ENCODE measurements around the gene RNF151. TPM values are rescaled to one million over a fixed set of nuclear protein-coding genes. Genes with fewer than 3 reads are reported as not detected.
"Not testable (repeated sequence)": the region's sequence is repeated elsewhere in the genome, so short reads cannot be mapped to it uniquely, and the experiment has no call there.

Gene RNF151
- total and polyA plus RNA-seq, 10 of the 15 experiments (the other 5 are each of a cell fraction or from before 2014, with no cell fraction given): 0.17 to 0.56 TPM; not detected in 8

- Histone ChIP-seq H3K27me3 (replicated peaks in 1 of 2; ENCODE audit: control insufficient read depth in 2 of 2, insufficient read depth in 2 of 2, low read length in 1 of 2) (peaks cover 6 to 7% of the 10 kb centered on the region in 2 experiments; a peak in 3 of 4 replicates), H3K79me2 (ENCODE audit: control insufficient read depth, insufficient read depth, low read length) (no peaks in the 10 kb centered on the region), H3K4me3 (no peak overlapping the region), H3K36me3 (ENCODE audit: control insufficient read depth in 2 of 2, insufficient read depth in 2 of 2, low read length in 1 of 2) (no peaks in the 10 kb centered on the region; a peak in 1 of 4 replicates), H3K4me1 (ENCODE audit: control insufficient read depth, insufficient read depth, low read length) (no peaks in the 10 kb centered on the region), H3K9ac (ENCODE audit: control insufficient read depth, insufficient read depth, low read length) (no peak overlapping the region), H3K9me3 (replicated peaks; ENCODE audit: control insufficient read depth, insufficient read depth, low read length) (no peaks in the 10 kb centered on the region), H3K27ac (ENCODE audit: control insufficient read depth, insufficient read depth) (no peak overlapping the region), H4K20me1 (ENCODE audit: control insufficient read depth, insufficient read depth) (no peaks in the 10 kb centered on the region), H3K4me2 (ENCODE audit: control insufficient read depth, insufficient read depth) (no peak overlapping the region), H2AFZ (ENCODE audit: control insufficient read depth, low read depth, low read length) (no peak overlapping the region)
- WGBS (ENCODE audit: insufficient coverage, insufficient replicate concordance, low lambda C conversion rate, missing lambda C conversion rate): 27% methylated on average over 25 of the region's 30 CpGs
- FAIRE-seq (no peak), ATAC-seq (no peak), DNase-seq (ENCODE audit: low read depth, low spot score) (no peak)
- POLR2A ChIA-PET: no interaction called here
- intact Hi-C loops (cut with micrococcal nuclease; ENCODE audit: unreplicated experiment): no loop called here
- SMC1A ChIA-PET (ENCODE audit: uncharacterized antibody, unreplicated experiment): no interaction called here
- no peak for TF ChIP-seq CHD1 (IDR thresholded peaks at IDR 0.05; ENCODE audit: low read depth, low read length)
- no peak for TF ChIP-seq NKRF (conservative IDR thresholded peaks at IDR 0.05)
- no peak for TF ChIP-seq SIX5 (IDR thresholded peaks at IDR 0.05; ENCODE audit: low read depth, low read length, severe bottlenecking)
- TF ChIP-seq SMC3 (IDR thresholded peaks at IDR 0.05; ENCODE audit: borderline replicate concordance, low read length): no peak
- no peak for TF ChIP-seq EP300 (IDR thresholded peaks at IDR 0.05; ENCODE audit: borderline replicate concordance in 1 of 2, control insufficient read depth in 1 of 2, low read depth in 2 of 2, low read length in 2 of 2)
- no peak for TF ChIP-seq FOXM1 (IDR thresholded peaks at IDR 0.05; ENCODE audit: low read depth, low read length)
- CTCF ChIA-PET: no interaction called here
- no TSS peak for BruUV-seq (replicated peaks)
- RAD21 ChIA-PET (ENCODE audit: unreplicated experiment): no interaction called here
- in situ Hi-C loops (cut with MboI): no loop called here
Measured at GRCh38 chr16:1919327-1919998, 47.2 kb upstream of the RNF151 start.

GRCh38 chr16:1920122-1920521, 46.5 kb upstream of the RNF151 start:
- FAIRE-seq; SMC1A ChIA-PET (ENCODE audit: uncharacterized antibody, unreplicated experiment); H2AFZ ChIP-seq (ENCODE audit: control insufficient read depth, low read depth, low read length); ATAC-seq; H4K20me1 ChIP-seq (ENCODE audit: control insufficient read depth, insufficient read depth); in situ Hi-C loops (cut with MboI); H3K4me1 ChIP-seq (ENCODE audit: control insufficient read depth, insufficient read depth, low read length); H3K36me3 ChIP-seq (ENCODE audit: control insufficient read depth in 2 of 2, insufficient read depth in 2 of 2, low read length in 1 of 2); H3K27me3 ChIP-seq (replicated peaks in 1 of 2; ENCODE audit: control insufficient read depth in 2 of 2, insufficient read depth in 2 of 2, low read length in 1 of 2); POLR2A ChIA-PET; H3K9ac ChIP-seq (ENCODE audit: control insufficient read depth, insufficient read depth, low read length); H3K79me2 ChIP-seq (ENCODE audit: control insufficient read depth, insufficient read depth, low read length); H3K9me3 ChIP-seq (replicated peaks; ENCODE audit: control insufficient read depth, insufficient read depth, low read length); BruUV-seq (replicated peaks); H3K4me3 ChIP-seq; DNase-seq (ENCODE audit: low read depth, low spot score); CTCF ChIA-PET; intact Hi-C loops (cut with micrococcal nuclease; ENCODE audit: unreplicated experiment); H3K4me2 ChIP-seq (ENCODE audit: control insufficient read depth, insufficient read depth); H3K27ac ChIP-seq (ENCODE audit: control insufficient read depth, insufficient read depth); RAD21 ChIA-PET (ENCODE audit: unreplicated experiment): not testable (repeated sequence)
- 25% methylated on average over 21 of the region's 21 CpGs for WGBS (ENCODE audit: insufficient coverage, insufficient replicate concordance, low lambda C conversion rate, missing lambda C conversion rate)

All from GM12878 (cell line).